ENCODE data around the gene TUNAR.
"Not testable (repeated sequence)": the region's sequence is repeated elsewhere in the genome, so short reads cannot be mapped to it uniquely, and the experiment has no call there.

TUNAR gene

GRCh38 chr14:95920769-95921438 lies 44.3 kb downstream of the TUNAR start:
- DNase-seq = no peak

- no peak for DNase-seq
Observed at GRCh38 chr14:95922080-95922479, 45.4 kb downstream of the TUNAR start.

- no peak for DNase-seq
Observed at GRCh38 chr14:95928751-95929150, 52.1 kb downstream of the TUNAR start.

- DNase-seq = no peak
Observed at GRCh38 chr14:95931384-95931783, 54.8 kb downstream of the TUNAR start.

DNA sequence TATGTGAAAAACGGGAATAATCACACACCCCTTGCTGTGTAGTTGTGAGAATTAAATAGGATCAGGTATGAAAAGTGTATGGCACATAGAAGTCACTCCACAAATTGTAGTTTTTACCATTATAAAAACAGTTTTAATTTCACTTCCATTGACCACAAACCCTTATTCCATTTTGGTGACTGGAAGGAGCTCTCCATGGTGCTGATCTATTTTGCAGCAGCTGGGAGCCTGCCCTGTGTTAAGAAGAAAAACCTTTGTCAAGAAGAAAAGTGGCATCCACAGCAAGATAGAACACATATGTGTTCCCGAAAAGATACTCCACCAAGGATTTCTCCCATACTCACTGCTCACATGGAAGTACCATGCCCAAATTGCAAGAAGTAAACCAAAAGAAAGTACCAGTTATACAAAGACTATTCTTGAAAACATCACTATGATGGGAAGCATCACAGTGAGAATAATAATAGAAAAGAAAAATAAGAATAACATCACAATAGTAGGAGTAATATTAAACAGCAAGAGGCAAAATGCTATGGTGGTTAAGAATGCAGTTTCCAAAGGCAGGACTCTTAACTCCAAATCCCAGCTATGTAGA lies 58.7 kb downstream of the TUNAR start:
- DNase-seq = no peak

DNA sequence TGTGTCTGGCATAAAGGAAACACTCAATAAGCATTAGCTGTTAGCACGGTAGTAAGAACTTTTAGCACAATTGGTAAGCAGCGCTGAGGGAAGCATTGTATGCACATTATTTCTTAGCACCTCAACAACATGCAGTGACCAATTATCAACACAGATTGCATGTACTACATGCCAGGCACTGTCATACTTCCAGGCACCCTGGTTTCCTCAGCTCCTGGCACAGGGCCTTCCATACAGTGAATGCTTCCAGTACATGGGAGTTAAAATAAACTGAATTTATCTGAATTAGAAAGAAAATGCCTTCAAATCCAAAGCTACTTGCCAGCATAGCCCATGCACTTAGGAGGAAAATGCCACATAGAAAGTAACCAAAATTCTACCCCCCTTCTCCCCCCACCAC lies 59.4 kb downstream of the TUNAR start:
- no peak for DNase-seq

DNA sequence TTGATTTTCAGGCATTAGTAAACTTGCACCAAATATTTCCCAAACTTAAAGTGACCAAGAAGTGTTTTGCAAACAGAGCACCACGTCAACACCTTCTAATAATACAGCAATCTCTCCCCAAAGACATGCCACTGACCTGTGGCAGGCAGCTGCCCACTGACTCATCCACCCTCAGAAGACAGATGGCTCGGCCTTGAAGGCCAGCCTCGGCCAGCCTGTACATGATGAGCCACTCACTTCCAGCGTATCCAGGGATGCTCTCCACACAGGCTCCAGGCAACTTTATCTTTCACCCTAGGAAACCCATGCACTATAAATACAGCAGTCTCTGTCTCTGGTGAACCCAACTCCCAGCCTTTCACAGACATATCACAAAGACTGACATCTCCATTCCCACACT lies 62.7 kb downstream of the TUNAR start:
- DNase-seq = no peak

GRCh38 chr14:95941897-95942296 lies 65.3 kb downstream of the TUNAR start:
- DNase-seq = no peak

- no peak for DNase-seq
Observed at GRCh38 chr14:95943699-95944098, 67.1 kb downstream of the TUNAR start.

DNA sequence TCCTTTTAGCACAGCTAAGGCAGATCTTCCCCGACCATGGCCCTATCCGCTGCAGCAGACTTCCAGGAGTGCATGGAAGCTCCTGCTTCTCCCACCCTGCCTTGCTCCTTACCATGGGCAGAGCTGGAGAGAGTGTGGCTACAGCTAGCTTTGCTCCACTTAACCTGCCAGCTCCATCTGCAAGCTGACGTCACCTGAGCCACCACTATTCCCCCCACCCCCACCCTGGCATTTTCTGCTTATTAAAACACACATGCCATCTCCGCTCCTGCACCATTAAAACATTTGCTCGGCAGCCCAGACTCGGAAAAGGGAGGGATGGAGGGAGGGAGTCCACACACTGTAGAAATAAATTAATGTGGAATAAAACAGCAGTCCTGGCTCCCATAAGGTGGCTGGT lies 67.8 kb downstream of the TUNAR start:
- DNase-seq = no peak

DNA sequence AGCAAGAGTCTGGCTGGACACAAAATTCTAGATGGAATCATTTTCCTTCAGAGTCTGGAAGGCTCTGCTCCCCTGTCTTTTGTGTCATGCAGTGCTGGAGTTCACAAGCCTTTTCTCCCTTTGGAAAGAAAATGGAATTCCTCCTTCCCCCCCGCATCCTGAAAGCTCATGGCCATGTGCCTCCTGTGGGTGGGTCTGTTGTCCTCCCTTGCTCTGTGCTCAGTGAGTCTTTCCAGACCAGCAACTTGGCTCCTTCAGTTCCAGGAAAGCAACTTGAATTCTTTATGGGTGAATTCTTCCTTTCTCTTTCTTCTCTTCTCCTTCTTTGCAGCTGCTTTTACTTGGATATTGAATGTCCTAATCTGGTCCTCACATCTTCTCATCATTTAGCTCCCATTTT lies 70.2 kb downstream of the TUNAR start:
- no peak for DNase-seq

DNA sequence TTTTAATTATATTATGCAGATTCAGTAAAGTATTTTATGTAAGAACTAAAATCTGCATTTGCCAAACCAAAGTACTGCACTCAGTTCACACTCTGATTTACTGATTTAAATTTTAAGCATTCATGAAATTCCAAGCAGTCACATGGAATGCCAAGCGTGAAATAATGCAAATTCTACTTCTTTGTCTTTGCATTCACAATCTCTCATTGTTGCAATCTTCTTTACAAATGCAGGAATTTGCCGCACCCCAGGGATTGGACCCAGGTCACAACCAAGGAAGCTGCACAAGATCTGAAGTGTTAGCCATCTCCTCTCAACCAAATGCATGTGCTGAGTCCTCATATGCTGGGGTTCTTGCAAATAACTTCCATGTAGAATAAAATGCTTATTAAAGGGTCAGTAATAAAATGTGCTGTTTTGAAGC lies 71.9 kb downstream of the TUNAR start:
- DNase-seq = no peak

GRCh38 chr14:95951359-95951758 lies 74.7 kb downstream of the TUNAR start:
- DNase-seq = no peak

DNA sequence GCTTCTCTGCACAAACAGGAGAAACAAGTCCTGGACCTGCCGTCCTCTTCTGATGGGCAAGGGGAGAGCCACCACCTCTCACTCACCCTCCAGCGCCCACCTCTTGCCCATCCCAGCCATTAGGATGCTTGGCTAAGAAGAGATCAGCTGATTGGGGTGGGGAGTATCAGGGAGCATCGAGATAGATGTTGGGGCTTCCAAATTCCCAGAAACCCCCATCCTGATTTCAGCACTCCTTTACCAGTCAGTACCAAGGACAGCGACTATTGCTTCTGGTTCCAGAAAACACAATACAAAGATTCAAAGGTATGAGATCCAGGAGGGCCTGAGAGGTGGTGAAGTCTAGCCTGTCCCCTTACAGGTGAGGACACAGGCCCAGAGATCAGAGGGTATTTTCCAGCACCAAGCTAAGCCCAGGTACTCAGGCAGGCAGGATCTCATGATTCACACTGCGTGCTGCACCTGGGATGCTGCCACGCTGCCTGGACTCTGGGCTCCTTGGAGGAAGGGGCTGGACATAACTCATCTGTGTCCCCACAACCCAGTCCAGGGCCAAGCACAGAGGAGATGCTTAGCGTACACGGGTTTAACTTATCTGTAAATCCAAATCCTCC lies 76.6 kb downstream of the TUNAR start:
- no peak for DNase-seq

GRCh38 chr14:95956601-95957460 lies 80.2 kb downstream of the TUNAR start:
- DNase-seq = no peak

GRCh38 chr14:95958105-95958504 lies 81.5 kb downstream of the TUNAR start:
- DNase-seq = no peak

- DNase-seq = no peak
Observed at GRCh38 chr14:95959317-95959716, 82.7 kb downstream of the TUNAR start.

GRCh38 chr14:95961481-95961880 lies 84.8 kb downstream of the TUNAR start:
- DNase-seq = no peak

GRCh38 chr14:95964901-95965300 lies 88.3 kb downstream of the TUNAR start:
- no peak for DNase-seq

- not testable (repeated sequence) for DNase-seq
Observed at GRCh38 chr14:95968048-95968447, 91.4 kb downstream of the TUNAR start.

Measured in activated CD4-positive, alpha-beta T cell treated with anti-CD3 and anti-CD28 coated beads, Interleukin-2, amount 50 U/mL, for 48 hours (primary cell).